Thyroid gland (tissue), 4 donors: ENCODE data around the gene WDR20.

Source experiments
- CTCF ChIP-seq, 6 experiments: fragments of 200-600 bp in 3 of 6; fragments of 450-650 bp in 3 of 6; sonication (generic) in 3 of 6; IDR thresholded peaks; one replicate each; pipeline ENCODE4 v1.5.1; 2016 to 2019; ENCODE audit warnings: antibody characterized with exemption in 6 of 6, mild to moderate bottlenecking in 2 of 6, inconsistent platforms in 1 of 6, moderate library complexity in 1 of 6
- POLR2A ChIP-seq, 2 donors: fragments of 450-650 bp; IDR thresholded peaks; one replicate each; pipeline ENCODE4 v1.6.1; 2017; ENCODE audit warnings: antibody characterized with exemption in 2 of 2, mild to moderate bottlenecking in 2 of 2, moderate library complexity in 1 of 2

- TF ChIP-seq CTCF (IDR thresholded peaks at IDR 0.05) = no peak
- TF ChIP-seq POLR2A (IDR thresholded peaks at IDR 0.05) = no peak
Measured at GRCh38 chr14:102144914-102145313, 5.2 kb downstream of the WDR20 start.
